ENCODE data around the gene NDUFS1. TPM values are rescaled to one million over a fixed set of nuclear protein-coding genes. Genes with fewer than 3 reads are reported as not detected.

NDUFS1 gene
- total and polyA plus RNA-seq, 2 experiments from 2014 or later, result 34.5 to 97.9 TPM

- no peak for ATAC-seq
- H4K20me1 ChIP-seq (replicated peaks; ENCODE audit: insufficient read depth), result 0 out of 2 replicates have a peak, but pooled peaks cover 6% of the 10 kb centered on the region
These were observed 87.4 kb downstream of the NDUFS1 start for GRCh38 chr2:206071807-206072206.

More at GRCh38 chr2:206071807-206072206, 87.4 kb downstream of the NDUFS1 start:
- Histone ChIP-seq H3K4me2 (peak overlapping the region; percentile 2; the same call in 1 of the 2 replicates), H3K36me3 (ENCODE audit: insufficient read depth) (no peaks in the 10 kb centered on the region), H3K4me1 (ENCODE audit: insufficient read depth) (peaks cover 20% of the 10 kb centered on the region), H3K4me3 (no peak overlapping the region), H3F3A (replicated peaks; ENCODE audit: low read depth) (no peaks in the 10 kb centered on the region), H3K27ac (ENCODE audit: low read depth) (peak overlapping the region; percentile 50), H3K9me2 (ENCODE audit: insufficient read depth) (no peaks in the 10 kb centered on the region), H3K79me2 (replicated peaks; ENCODE audit: insufficient read depth) (peaks cover 100% of the 10 kb centered on the region), H3K27me3 (ENCODE audit: insufficient read depth) (no peaks in the 10 kb centered on the region), H2AFZ (no peak overlapping the region)
- H3K4me1 Mint-ChIP-seq, result peaks cover 30% of the 10 kb centered on the region
- H3K27me3 Mint-ChIP-seq (ENCODE audit: insufficient read depth, low read depth, poor library complexity), result peaks cover 9% of the 10 kb centered on the region
- TF ChIP-seq CREB1 (CRISPR knock-in tag; IDR thresholded peaks at IDR 0.05; ENCODE audit: low read depth) (no peak), NANOG (IDR thresholded peaks at IDR 0.05; ENCODE audit: borderline replicate concordance) (no peak), ZNF331 (CRISPR knock-in tag; IDR thresholded peaks at IDR 0.05; ENCODE audit: low read depth) (no peak), EZH2phosphoT487 (IDR thresholded peaks at IDR 0.05; ENCODE audit: unreplicated experiment) (no peak), ZNF462 (CRISPR knock-in tag; IDR thresholded peaks at IDR 0.05) (no peak), POLR2AphosphoS5 (IDR thresholded peaks at IDR 0.05; ENCODE audit: low read depth) (no peak), CTCF (conservative IDR thresholded peaks at IDR 0.05; ENCODE audit: low read depth in 2 of 2) (no peak), ETS1 (IDR thresholded peaks at IDR 0.05) (no peak), REST (IDR thresholded peaks at IDR 0.05; ENCODE audit: unreplicated experiment) (no peak), STAT1 (IDR thresholded peaks at IDR 0.05; ENCODE audit: unreplicated experiment) (no peak), ZNF114 (CRISPR knock-in tag; IDR thresholded peaks at IDR 0.05) (no peak), EZH2 (IDR thresholded peaks at IDR 0.05; ENCODE audit: low read depth, unreplicated experiment) (no peak)
- H3K4me3 Mint-ChIP-seq, result no peak overlapping the region
- peak overlapping the region; percentile 12; the same call in 1 of the 2 replicates for H3K27ac Mint-ChIP-seq
- no peaks in the 10 kb centered on the region for H3K9me3 Mint-ChIP-seq
- peaks cover 30% of the 10 kb centered on the region; the same call in 2 of the 3 replicates for H3K36me3 Mint-ChIP-seq (ENCODE audit: low read depth)
- DNase-seq (ENCODE audit: low spot score), result no peak

All from GM23338 (cell line).